H1 (cell line): ENCODE results near the gene STAT3.

Source experiments
- CREB1 ChIP-seq: IDR thresholded peaks from 2 replicates; pipeline ENCODE4 v1.6.1; 2012; ENCODE audit warnings: inconsistent platforms
- EP300 ChIP-seq, 2 experiments: IDR thresholded peaks; 1 replicate in 1 of 2; 2 replicates in 1 of 2; pipeline ENCODE4 v1.6.1; 2011 to 2012; ENCODE audit warnings: low read depth in 2 of 2, low read length in 2 of 2, mild to moderate bottlenecking in 2 of 2, borderline replicate concordance in 1 of 2, inconsistent platforms in 1 of 2, moderate library complexity in 1 of 2
- EZH2 ChIP-seq: fragments of 200-600 bp; sonication (generic); IDR thresholded peaks from 2 replicates; pipeline ENCODE4 v1.7.1; 2012; ENCODE audit warnings: low read depth, mild to moderate bottlenecking, moderate library complexity, low read length, inconsistent platforms; ENCODE audit not compliant: severe bottlenecking
- JUND ChIP-seq: IDR thresholded peaks from 2 replicates; pipeline ENCODE4 v1.6.1; 2011; ENCODE audit warnings: mild to moderate bottlenecking, improper control_type of control experiment, low read length
- POLR2A ChIP-seq, 2 experiments: IDR thresholded peaks; 1 replicate in 1 of 2; 2 replicates in 1 of 2; pipeline ENCODE4 v1.6.1; 2011; ENCODE audit warnings: low read depth in 2 of 2, low read length in 2 of 2, mild to moderate bottlenecking in 2 of 2; ENCODE audit errors: control extremely low read depth in 1 of 2
- RFX5 ChIP-seq: IDR thresholded peaks from 2 replicates; pipeline ENCODE4 v1.6.1; 2011; ENCODE audit warnings: low read depth, low read length, improper control_type of control experiment, borderline replicate concordance
- TBP ChIP-seq: IDR thresholded peaks from 2 replicates; pipeline ENCODE4 v1.6.1; 2011; ENCODE audit warnings: low read depth, low read length, improper control_type of control experiment
- ZNF274 ChIP-seq: IDR thresholded peaks from 2 replicates; pipeline ENCODE4 v1.7.0; 2012; ENCODE audit warnings: low read length, borderline replicate concordance; ENCODE audit errors: extremely low read depth
- TF ChIP-seq, protein P1 (sequence below): IDR thresholded peaks from 2 replicates; pipeline ENCODE4 v1.6.1; 2012; ENCODE audit warnings: low read length, inconsistent platforms
- TF ChIP-seq, protein P2 (sequence below), 3 experiments: IDR thresholded peaks; 1 replicate in 2 of 3; 2 replicates in 1 of 3; pipeline versions ENCODE4 v1.5.1 to v1.6.1; 2011; ENCODE audit warnings: low read length in 3 of 3, mild to moderate bottlenecking in 3 of 3, inconsistent platforms in 2 of 3, low read depth in 1 of 3, moderate library complexity in 1 of 3; ENCODE audit not compliant: insufficient read depth in 1 of 3; ENCODE audit errors: control extremely low read depth in 1 of 3
- TF ChIP-seq, protein P3 (sequence below): IDR thresholded peaks from 2 replicates; pipeline ENCODE4 v1.6.1; 2012; ENCODE audit warnings: inconsistent platforms

DNA sequence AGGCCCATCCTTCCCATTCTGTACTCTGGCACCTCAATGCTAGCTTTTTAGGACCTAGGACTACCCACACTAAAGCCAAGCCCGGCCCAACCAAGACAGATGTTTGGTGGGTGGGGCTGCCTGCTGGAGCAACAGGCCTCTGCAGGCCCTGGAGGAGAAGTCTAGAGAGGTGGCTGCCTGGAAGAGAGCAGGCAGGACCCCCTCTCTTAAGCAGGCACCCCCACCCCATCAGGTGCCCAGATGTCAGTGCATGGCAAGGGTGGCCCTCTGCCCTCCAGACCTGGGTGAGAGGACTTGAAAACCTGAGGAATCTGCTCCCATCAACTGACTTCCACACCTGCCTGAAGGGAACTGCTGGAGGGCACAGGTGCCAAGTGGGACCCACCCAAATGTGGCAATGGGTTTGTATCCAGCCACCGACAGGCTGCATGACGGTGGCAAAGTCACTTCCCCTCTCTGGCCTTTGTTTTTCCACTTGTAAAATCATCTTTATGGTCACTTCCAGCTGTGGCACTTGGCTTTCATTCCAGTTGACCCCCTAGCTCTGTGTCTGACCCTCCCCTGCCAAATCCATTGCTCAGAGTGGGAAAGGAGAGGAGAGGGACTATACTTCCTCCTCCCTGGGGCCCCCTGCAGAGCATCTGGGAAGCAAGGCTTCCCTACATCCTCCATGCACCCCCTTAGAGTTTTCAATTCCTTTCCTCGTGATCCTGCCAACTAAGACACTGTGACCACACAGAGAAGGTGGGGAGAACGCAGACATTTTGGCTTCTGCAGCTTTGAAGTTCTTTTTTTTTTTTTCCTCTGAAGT is 101.6 kb downstream of the STAT3 start:
- TF ChIP-seq, protein P1, sequence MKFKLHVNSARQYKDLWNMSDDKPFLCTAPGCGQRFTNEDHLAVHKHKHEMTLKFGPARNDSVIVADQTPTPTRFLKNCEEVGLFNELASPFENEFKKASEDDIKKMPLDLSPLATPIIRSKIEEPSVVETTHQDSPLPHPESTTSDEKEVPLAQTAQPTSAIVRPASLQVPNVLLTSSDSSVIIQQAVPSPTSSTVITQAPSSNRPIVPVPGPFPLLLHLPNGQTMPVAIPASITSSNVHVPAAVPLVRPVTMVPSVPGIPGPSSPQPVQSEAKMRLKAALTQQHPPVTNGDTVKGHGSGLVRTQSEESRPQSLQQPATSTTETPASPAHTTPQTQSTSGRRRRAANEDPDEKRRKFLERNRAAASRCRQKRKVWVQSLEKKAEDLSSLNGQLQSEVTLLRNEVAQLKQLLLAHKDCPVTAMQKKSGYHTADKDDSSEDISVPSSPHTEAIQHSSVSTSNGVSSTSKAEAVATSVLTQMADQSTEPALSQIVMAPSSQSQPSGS, result no peak
- TF ChIP-seq, protein P2, sequence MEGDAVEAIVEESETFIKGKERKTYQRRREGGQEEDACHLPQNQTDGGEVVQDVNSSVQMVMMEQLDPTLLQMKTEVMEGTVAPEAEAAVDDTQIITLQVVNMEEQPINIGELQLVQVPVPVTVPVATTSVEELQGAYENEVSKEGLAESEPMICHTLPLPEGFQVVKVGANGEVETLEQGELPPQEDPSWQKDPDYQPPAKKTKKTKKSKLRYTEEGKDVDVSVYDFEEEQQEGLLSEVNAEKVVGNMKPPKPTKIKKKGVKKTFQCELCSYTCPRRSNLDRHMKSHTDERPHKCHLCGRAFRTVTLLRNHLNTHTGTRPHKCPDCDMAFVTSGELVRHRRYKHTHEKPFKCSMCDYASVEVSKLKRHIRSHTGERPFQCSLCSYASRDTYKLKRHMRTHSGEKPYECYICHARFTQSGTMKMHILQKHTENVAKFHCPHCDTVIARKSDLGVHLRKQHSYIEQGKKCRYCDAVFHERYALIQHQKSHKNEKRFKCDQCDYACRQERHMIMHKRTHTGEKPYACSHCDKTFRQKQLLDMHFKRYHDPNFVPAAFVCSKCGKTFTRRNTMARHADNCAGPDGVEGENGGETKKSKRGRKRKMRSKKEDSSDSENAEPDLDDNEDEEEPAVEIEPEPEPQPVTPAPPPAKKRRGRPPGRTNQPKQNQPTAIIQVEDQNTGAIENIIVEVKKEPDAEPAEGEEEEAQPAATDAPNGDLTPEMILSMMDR (IDR thresholded peaks at IDR 0.05; ENCODE audit: control extremely low read depth in 1 of 3, insufficient read depth in 1 of 3, low read depth in 1 of 3, low read length in 3 of 3), result no peak
- TF ChIP-seq ZNF274 (no peak), CREB1 (no peak), POLR2A (IDR thresholded peaks at IDR 0.05; ENCODE audit: control extremely low read depth in 1 of 2, low read depth in 2 of 2, low read length in 2 of 2) (no peak), TBP (no peak), JUND (no peak), EZH2 (no peak), RFX5 (no peak), EP300 (IDR thresholded peaks at IDR 0.05; ENCODE audit: borderline replicate concordance in 1 of 2, low read depth in 2 of 2, low read length in 2 of 2) (no peak)
- TF ChIP-seq, protein P3, sequence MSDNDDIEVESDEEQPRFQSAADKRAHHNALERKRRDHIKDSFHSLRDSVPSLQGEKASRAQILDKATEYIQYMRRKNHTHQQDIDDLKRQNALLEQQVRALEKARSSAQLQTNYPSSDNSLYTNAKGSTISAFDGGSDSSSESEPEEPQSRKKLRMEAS, result no peak
